SU-DHL-6 (cell line): ENCODE data around the gene RAC2.

ENCODE experiments used
- CTCF ChIP-seq: fragments of 200-600 bp; sonication (generic); IDR thresholded peaks from one replicate; pipeline ENCODE4 v1.5.1; 2017; ENCODE audit warnings: antibody characterized with exemption, mild to moderate bottlenecking, low read length, moderate library complexity; ENCODE audit not compliant: insufficient read depth, poor library complexity, severe bottlenecking
- EZH2phosphoT487 ChIP-seq: fragments of 200-600 bp; sonication (generic), shearing (Covaris generic); conservative IDR thresholded peaks from 2 replicates; pipeline ENCODE4 v1.6.1; 2018; ENCODE audit warnings: mild to moderate bottlenecking, antibody characterized with exemption, low read length, moderate library complexity, mixed read lengths

- TF ChIP-seq CTCF (no peak), EZH2phosphoT487 (no peak)
These were observed 14.1 kb upstream of the RAC2 start for GRCh38 chr22:37258005-37258752.
